Gastroesophageal sphincter (tissue), 4 donors: ENCODE measurements around the gene LENG1. TPM values are rescaled to one million over a fixed set of nuclear protein-coding genes. Genes with fewer than 3 reads are reported as not detected.

Source experiments
- ATAC-seq: fragments of 150-250 bp; one replicate; pipeline ENCODE4 v1.9.1; 2016; ENCODE audit warnings: mild to moderate bottlenecking, moderate library complexity
- H3K27ac ChIP-seq, 4 donors: fragments of 200-600 bp; sonication (generic) in 3 of 4; 1 replicate in 3 of 4; 2 replicates in 1 of 4; pipeline ENCODE4 v1.5.1; 2016 to 2019
- H3K27me3 ChIP-seq: fragments of 200-600 bp; sonication (generic); one replicate; pipeline ENCODE4 v1.5.1; 2019
- H3K36me3 ChIP-seq, 2 donors: fragments of 200-600 bp; sonication (generic); one replicate each; pipeline ENCODE4 v1.5.1; 2019; ENCODE audit warnings: control low read depth in 1 of 2
- H3K4me1 ChIP-seq, 3 donors: fragments of 200-600 bp; sonication (generic); 1 replicate in 2 of 3; 2 replicates in 1 of 3; pipeline ENCODE4 v1.5.1; 2016 to 2019; ENCODE audit warnings: control low read depth in 2 of 3
- H3K4me3 ChIP-seq, 2 donors: fragments of 200-600 bp; sonication (generic); one replicate each; pipeline ENCODE4 v1.5.1; 2019; ENCODE audit warnings: mild to moderate bottlenecking in 1 of 2, moderate library complexity in 1 of 2
- H3K9me3 ChIP-seq, 3 donors: fragments of 200-600 bp; sonication (generic); one replicate each; pipeline ENCODE4 v1.5.1; 2017 to 2019; ENCODE audit warnings: control low read depth in 2 of 3
- EP300 ChIP-seq: sonication (generic); formaldehyde crosslinking; IDR thresholded peaks from one replicate; pipeline ENCODE4 v1.6.1; 2017; ENCODE audit warnings: antibody characterized with exemption, mild to moderate bottlenecking
- POLR2A ChIP-seq, 2 donors: fragments of 450-650 bp; IDR thresholded peaks; one replicate each; pipeline ENCODE4 v1.6.1; 2017; ENCODE audit warnings: antibody characterized with exemption in 2 of 2, mild to moderate bottlenecking in 2 of 2, moderate library complexity in 1 of 2
- POLR2AphosphoS5 ChIP-seq: sonication (generic); formaldehyde crosslinking; IDR thresholded peaks from one replicate; pipeline ENCODE4 v1.6.1; 2017; ENCODE audit warnings: antibody characterized with exemption
- WGBS, 2 donors: methylation state at CpG; one replicate each; pipeline ENCODE4 v1.1.5; 2018; ENCODE audit warnings: low coverage in 1 of 2; 5-methylcytosine and 5-hydroxymethylcytosine counted together
- total RNA-seq, 4 donors: library from RNA; depleted of rRNA; stranded (reverse); fragments of >200 nt; gene quantifications; one replicate each; pipeline ENCODE4 v1.1.0, GENCODE V29; 2016
- TF ChIP-seq, protein P1 (sequence below), 4 experiments: fragments of 200-600 bp in 2 of 4; fragments of 450-650 bp in 2 of 4; sonication (generic) in 1 of 4; IDR thresholded peaks; one replicate each; pipeline ENCODE4 v1.5.1; 2017 to 2019; ENCODE audit warnings: antibody characterized with exemption in 4 of 4, mild to moderate bottlenecking in 2 of 4, moderate library complexity in 2 of 4

The LENG1 gene
- total RNA-seq, 4 donors from 2014 or later, result 8.2 to 12.8 (median 11.1) TPM

DNA sequence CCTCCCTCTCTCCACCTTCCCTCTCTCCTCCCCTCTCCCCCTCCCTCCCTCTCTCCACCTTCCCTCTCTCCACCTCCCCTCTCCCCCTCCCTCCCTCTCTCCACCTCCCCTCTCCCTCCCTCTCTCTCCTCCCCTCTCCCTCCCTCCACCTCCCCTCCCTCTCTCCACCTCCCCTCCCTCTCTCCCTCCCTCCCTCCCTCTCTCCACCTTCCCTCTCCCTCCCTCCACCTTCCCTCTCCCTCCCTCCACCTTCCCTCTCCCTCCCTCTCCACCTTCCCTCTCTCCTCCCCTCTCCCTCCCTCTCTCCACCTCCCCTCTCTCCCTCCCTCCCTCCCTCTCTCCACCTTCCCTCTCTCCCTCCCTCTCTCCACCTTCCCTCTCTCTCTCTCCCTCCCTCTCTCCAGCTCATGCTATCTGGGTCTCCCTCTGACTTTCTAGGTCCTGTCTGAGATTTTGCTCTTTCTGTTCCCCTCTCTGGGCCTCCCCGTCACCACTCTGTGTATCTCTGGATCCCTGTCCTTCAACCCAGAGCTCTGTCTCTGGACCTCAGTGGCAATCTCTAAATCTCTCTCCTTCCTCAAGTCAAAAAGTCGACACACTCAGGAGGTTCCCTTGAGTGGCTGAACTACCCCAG, 25.4 kb downstream of the LENG1 start:
- Histone ChIP-seq H3K9me3 (no peaks in the 10 kb centered on the region), H3K4me3 (no peak overlapping the region), H3K4me1 (peaks cover 2 to 22% (median 14%) of the 10 kb centered on the region in 3 donors), H3K36me3 (peaks cover 0 to 41% of the 10 kb centered on the region in 2 donors), H3K27me3 (no peaks in the 10 kb centered on the region), H3K27ac (no peak overlapping the region)
- ATAC-seq, result no peak
- WGBS, 2 donors, result 60 to 70% methylated on average over 2 of the region's 2 CpGs
- TF ChIP-seq EP300 (no peak), POLR2AphosphoS5 (no peak), POLR2A (IDR thresholded peaks at IDR 0.05) (no peak)
- TF ChIP-seq, protein P1, sequence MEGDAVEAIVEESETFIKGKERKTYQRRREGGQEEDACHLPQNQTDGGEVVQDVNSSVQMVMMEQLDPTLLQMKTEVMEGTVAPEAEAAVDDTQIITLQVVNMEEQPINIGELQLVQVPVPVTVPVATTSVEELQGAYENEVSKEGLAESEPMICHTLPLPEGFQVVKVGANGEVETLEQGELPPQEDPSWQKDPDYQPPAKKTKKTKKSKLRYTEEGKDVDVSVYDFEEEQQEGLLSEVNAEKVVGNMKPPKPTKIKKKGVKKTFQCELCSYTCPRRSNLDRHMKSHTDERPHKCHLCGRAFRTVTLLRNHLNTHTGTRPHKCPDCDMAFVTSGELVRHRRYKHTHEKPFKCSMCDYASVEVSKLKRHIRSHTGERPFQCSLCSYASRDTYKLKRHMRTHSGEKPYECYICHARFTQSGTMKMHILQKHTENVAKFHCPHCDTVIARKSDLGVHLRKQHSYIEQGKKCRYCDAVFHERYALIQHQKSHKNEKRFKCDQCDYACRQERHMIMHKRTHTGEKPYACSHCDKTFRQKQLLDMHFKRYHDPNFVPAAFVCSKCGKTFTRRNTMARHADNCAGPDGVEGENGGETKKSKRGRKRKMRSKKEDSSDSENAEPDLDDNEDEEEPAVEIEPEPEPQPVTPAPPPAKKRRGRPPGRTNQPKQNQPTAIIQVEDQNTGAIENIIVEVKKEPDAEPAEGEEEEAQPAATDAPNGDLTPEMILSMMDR (IDR thresholded peaks at IDR 0.05), result no peak

DNA sequence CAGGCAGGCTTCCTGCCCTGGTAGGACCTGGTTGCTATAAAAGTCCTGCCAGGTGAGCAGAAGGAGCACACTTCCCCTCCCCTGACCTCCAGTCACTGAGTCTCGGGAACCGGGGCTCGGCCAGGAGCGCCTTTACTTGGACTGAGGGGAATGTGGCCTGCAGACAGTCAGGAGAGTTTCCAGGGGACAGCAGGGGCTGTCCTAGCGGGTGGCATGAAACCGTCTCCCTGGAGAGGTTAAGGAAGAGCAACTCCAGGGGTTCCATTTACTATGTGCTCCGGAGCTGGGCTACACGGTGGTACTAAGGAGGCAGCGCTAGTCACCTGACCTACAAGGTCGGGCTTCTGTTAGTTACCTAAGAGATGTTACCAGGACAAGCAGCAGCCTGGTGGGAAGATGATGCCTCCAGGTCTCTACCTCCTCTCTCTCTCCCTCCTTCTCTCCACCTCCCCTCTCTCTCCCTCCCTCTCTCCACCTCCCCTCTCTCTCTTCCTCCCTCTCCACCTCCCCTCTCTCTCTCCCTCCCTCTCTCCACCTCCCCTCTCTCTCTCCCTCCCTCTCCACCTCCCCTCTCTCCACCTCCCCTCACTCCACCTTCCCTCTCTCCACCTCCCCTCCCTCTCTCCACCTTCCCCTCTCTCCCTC, 26.1 kb downstream of the LENG1 start:
- Histone ChIP-seq H3K27me3 (no peaks in the 10 kb centered on the region), H3K9me3 (no peaks in the 10 kb centered on the region), H3K27ac (no peak overlapping the region), H3K4me3 (no peak overlapping the region), H3K36me3 (peaks cover 0 to 47% of the 10 kb centered on the region in 2 donors), H3K4me1 (peaks cover 0 to 15% (median 8%) of the 10 kb centered on the region in 3 donors)
- 76% methylated on average over 7 of the region's 10 CpGs; no CpG with 5 or more reads in 1 of the 2 donors for WGBS, 2 donors
- no peak for ATAC-seq
- TF ChIP-seq EP300 (no peak), POLR2AphosphoS5 (no peak), POLR2A (IDR thresholded peaks at IDR 0.05) (no peak)
- TF ChIP-seq, protein P1 (IDR thresholded peaks at IDR 0.05), result no peak

DNA sequence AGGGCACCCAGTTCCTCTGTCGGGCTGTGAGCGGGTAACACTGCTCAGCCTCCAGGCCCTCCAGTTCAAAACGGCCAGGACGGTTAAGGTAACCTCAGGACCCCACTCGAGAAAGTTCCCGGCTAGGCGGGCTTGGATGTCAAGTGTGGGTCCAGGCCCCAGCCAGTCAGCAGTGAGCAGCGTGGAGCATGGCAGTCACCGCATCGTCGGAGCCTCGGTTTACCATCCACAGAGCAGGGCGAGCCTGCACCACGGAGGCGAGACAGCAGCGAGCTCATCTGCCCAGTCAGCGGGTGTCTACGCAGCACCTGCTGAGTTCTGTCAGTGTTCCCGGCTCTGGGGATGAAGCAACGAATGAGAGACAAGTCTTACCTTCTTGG, 29.9 kb downstream of the LENG1 start:
- Histone ChIP-seq H3K4me3 (no peak overlapping the region), H3K9me3 (no peaks in the 10 kb centered on the region), H3K4me1 (no peaks in the 10 kb centered on the region), H3K27me3 (no peaks in the 10 kb centered on the region), H3K27ac (no peak overlapping the region), H3K36me3 (peaks cover 0 to 85% of the 10 kb centered on the region in 2 donors)
- WGBS, 2 donors, result no CpG with 5 or more reads among the region's 20 CpGs
- TF ChIP-seq POLR2AphosphoS5 (no peak), POLR2A (IDR thresholded peaks at IDR 0.05) (no peak), EP300 (no peak)
- TF ChIP-seq, protein P1 (IDR thresholded peaks at IDR 0.05), result no peak
- no peak for ATAC-seq

DNA sequence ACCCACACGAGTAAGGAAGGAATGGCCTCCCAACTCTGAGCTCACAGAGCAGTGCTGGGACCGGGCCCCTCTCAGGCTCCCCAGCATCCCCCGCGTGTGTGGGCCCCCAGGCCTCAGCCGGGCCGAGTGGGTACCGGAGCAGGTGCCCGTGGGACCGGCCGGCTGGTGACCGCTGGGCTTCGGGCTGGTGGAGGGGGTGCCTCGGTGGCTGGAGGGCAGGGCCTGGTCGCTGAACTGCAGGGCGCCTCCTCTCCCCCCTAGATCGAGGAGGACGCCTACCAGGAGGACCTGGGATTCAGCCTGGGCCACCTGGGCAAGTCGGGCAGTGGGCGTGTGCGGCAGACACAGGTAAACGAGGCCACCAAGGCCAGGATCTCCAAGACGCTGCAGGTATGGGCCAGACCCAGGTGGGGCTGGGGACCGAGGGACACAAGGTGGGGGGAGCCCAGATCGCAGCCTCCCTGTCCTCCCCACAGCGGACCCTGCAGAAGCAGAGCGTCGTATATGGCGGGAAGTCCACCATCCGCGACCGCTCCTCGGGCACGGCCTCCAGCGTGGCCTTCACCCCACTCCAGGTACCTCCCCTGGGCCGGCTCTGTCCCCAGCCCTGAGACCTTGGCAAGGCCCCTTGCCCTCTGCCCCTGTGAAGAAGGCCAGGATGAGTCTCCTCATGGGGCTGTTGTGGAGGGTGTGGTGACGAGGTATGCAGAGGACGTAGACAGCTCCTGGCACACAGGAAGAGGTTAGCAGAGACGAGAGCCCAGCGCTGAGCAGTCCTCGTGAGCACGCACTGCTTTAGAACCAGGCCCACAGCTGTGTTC, 30.5 kb downstream of the LENG1 start:
- Histone ChIP-seq H3K27me3 (no peaks in the 10 kb centered on the region), H3K36me3 (peaks cover 0 to 91% of the 10 kb centered on the region in 2 donors), H3K4me1 (no peaks in the 10 kb centered on the region), H3K27ac (no peak overlapping the region), H3K9me3 (no peaks in the 10 kb centered on the region), H3K4me3 (no peak overlapping the region)
- WGBS, 2 donors, result 100% methylated on average over 7 of the region's 41 CpGs; no CpG with 5 or more reads in 1 of the 2 donors
- ATAC-seq, result no peak
- no peak for TF ChIP-seq POLR2A (IDR thresholded peaks at IDR 0.05)
- TF ChIP-seq, protein P1 (IDR thresholded peaks at IDR 0.05), result no peak
- TF ChIP-seq EP300, result no peak
- TF ChIP-seq POLR2AphosphoS5, result no peak
